Lung (tissue), 12 donors: ENCODE results near the gene SAT2. TPM values are rescaled to one million over a fixed set of nuclear protein-coding genes. Genes with fewer than 3 reads are reported as not detected.
"Not testable (repeated sequence)": the region's sequence is repeated elsewhere in the genome, so short reads cannot be mapped to it uniquely, and the experiment has no call there.

Experiments
- ATAC-seq: fragments of 200-7000 bp; cut with Tn5 transposase; one replicate; pipeline ENCODE4 v1.9.1; 2020; ENCODE audit warnings: moderate number of reproducible peaks; ENCODE audit not compliant: insufficient read depth, low FRiP score
- DNase-seq, 3 donors: peaks; one replicate each; pipeline ENCODE4 v3.0.0-alpha.2; 2013 to 2017
- H3K27ac ChIP-seq, 2 donors: one replicate each; pipeline ENCODE4 v1.5.1; 2013; ENCODE audit warnings: mild to moderate bottlenecking in 2 of 2, moderate library complexity in 2 of 2, control low read depth in 1 of 2, inconsistent platforms in 1 of 2, low read depth in 1 of 2, low read length in 1 of 2
- H3K27me3 ChIP-seq, 3 donors: one replicate each; pipeline ENCODE4 v1.5.1; 2013; ENCODE audit warnings: low read length in 2 of 3; ENCODE audit not compliant: control insufficient read depth in 3 of 3, insufficient read depth in 3 of 3
- H3K36me3 ChIP-seq, 4 donors: one replicate each; pipeline ENCODE4 v1.5.1; 2013; ENCODE audit warnings: low read length in 4 of 4, mild to moderate bottlenecking in 1 of 4, moderate library complexity in 1 of 4; ENCODE audit not compliant: control insufficient read depth in 4 of 4, insufficient read depth in 4 of 4
- H3K4me1 ChIP-seq, 5 donors: one replicate each; pipeline ENCODE4 v1.5.1; 2013; ENCODE audit warnings: low read length in 5 of 5, mild to moderate bottlenecking in 2 of 5, moderate library complexity in 1 of 5; ENCODE audit not compliant: control insufficient read depth in 5 of 5, insufficient read depth in 5 of 5
- H3K4me3 ChIP-seq: one replicate; pipeline ENCODE4 v1.5.1; 2013; ENCODE audit warnings: mild to moderate bottlenecking, control low read depth, moderate library complexity
- H3K9ac ChIP-seq, 2 donors: one replicate each; pipeline ENCODE4 v1.5.1; 2013; ENCODE audit warnings: low read length in 2 of 2, control low read depth in 1 of 2; ENCODE audit not compliant: insufficient read depth in 1 of 2
- H3K9me3 ChIP-seq, 4 donors: one replicate each; pipeline ENCODE4 v1.5.1; 2013; ENCODE audit warnings: low read length in 3 of 4, mild to moderate bottlenecking in 1 of 4, moderate library complexity in 1 of 4; ENCODE audit not compliant: control insufficient read depth in 4 of 4, insufficient read depth in 3 of 4
- WGBS, 2 donors: extraction: QIAGEN DNeasy Blood & Tissue Kit; methylation state at CpG; one replicate each; pipeline ENCODE4 v1.1.7; 2013; 5-methylcytosine and 5-hydroxymethylcytosine counted together
- polyA plus RNA-seq, 2 donors: library from polyadenylated mRNA; stranded (reverse); fragments of 200-250 nt; gene quantifications; one replicate each; pipeline ENCODE4 v1.2.1, GENCODE V29; 2013
- total RNA-seq, 2 donors: library from RNA; depleted of rRNA in 1 of 2; stranded (reverse); fragments of >200 nt in 1 of 2; gene quantifications; one replicate each; pipeline ENCODE4 v1.2.1, GENCODE V29; 2014 to 2021
- TF ChIP-seq, protein P1 (sequence below): IDR thresholded peaks from 2 replicates; pipeline ENCODE4 v1.5.1; 2012; ENCODE audit warnings: mild to moderate bottlenecking; ENCODE audit errors: control extremely low read depth, extremely low read depth
- donor health status: control.
- donor health status: control.
- donor health status: Bipolar disorder and iron deficiency.
- donor health status: healthy.
- donor health status: DM: yes; HTN: yes; CAD: no.

SAT2 gene
- total and polyA plus RNA-seq, 4 donors: 50.7 to 168 (median 89.5) TPM

DNA sequence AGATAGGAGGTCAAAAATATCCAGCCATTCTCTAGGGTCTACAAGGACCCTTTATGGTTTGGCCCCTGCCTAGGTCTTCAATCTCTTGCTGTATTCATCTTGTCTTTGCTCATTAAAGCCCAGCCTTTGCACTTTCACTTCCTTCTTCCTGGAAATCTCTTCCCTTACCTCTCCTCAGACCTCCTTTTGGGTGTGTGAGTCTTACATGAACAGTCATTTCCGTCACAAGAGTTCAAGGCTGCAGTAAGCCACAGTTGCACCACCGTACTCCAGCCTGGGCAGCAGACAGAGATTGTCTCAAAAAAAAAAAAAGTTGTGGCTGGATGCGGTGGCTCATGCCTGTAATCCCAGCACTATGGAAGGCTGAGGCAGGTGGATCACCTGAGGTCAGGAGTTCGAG, 17.2 kb upstream of the SAT2 start:
- no peaks in the 10 kb centered on the region for H3K36me3 ChIP-seq
- H3K4me1 ChIP-seq: peaks cover 0 to 3% (median 0%) of the 10 kb centered on the region in 5 donors
- H3K27me3 ChIP-seq: peaks cover 0 to under 1% (median 0%) of the 10 kb centered on the region in 3 donors
- DNase-seq: no peak
- H3K9me3 ChIP-seq: no peaks in the 10 kb centered on the region
- H3K27ac ChIP-seq: no peak overlapping the region
- H3K4me3 ChIP-seq: no peak overlapping the region
- TF ChIP-seq, protein P1, sequence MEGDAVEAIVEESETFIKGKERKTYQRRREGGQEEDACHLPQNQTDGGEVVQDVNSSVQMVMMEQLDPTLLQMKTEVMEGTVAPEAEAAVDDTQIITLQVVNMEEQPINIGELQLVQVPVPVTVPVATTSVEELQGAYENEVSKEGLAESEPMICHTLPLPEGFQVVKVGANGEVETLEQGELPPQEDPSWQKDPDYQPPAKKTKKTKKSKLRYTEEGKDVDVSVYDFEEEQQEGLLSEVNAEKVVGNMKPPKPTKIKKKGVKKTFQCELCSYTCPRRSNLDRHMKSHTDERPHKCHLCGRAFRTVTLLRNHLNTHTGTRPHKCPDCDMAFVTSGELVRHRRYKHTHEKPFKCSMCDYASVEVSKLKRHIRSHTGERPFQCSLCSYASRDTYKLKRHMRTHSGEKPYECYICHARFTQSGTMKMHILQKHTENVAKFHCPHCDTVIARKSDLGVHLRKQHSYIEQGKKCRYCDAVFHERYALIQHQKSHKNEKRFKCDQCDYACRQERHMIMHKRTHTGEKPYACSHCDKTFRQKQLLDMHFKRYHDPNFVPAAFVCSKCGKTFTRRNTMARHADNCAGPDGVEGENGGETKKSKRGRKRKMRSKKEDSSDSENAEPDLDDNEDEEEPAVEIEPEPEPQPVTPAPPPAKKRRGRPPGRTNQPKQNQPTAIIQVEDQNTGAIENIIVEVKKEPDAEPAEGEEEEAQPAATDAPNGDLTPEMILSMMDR: no peak
- ATAC-seq: no peak
- WGBS, 2 donors: 74 to 78% methylated on average over 4 of the region's 4 CpGs
- no peak overlapping the region for H3K9ac ChIP-seq

DNA sequence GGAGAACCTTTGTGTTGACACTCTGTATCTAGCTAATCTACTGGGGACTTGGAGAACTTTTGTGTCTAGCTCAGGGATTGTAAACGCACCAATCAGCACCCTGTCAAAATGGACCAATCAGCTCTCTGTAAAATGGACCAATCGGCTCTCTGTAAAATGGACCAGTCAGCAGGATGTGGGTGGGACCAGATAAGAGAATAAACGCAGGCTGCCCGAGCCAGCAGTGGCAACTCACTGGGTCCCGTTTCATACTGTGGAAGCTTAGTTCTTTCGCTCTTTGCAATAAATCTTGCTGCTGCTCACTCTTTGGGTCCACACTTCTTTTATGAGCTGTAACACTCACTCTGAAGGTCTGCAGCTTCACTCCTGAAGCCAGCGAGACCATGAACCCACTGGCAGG, 14.0 kb upstream of the SAT2 start:
- not testable (repeated sequence) for H3K4me3 ChIP-seq, H3K36me3 ChIP-seq, DNase-seq, ATAC-seq, H3K9me3 ChIP-seq, H3K4me1 ChIP-seq, H3K9ac ChIP-seq, H3K27me3 ChIP-seq, H3K27ac ChIP-seq
- 62 to 63% methylated on average over 7 of the region's 7 CpGs for WGBS, 2 donors

DNA sequence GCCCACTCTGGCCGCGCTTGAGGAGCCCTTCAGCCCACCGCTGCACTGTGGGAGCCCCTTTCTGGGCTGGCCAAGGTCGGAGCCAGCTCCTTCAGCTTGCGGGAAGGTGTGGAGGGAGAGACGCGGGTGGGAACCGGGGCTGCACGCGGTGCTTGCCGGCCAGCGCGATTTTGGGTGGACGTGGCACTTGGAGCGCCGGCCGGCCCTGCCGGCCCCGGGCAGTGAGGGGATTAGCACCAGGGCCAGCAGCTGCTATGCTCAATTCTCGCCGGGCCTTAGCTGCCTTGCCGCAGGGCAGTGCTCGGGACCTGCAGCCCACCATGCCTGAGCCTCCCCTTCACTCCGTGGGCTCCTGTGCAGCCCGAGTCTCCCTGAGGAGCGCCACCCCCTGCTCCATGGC, 13.2 kb upstream of the SAT2 start:
- Histone ChIP-seq H3K36me3 (no peaks in the 10 kb centered on the region), H3K27ac (no peak overlapping the region), H3K27me3 (no peaks in the 10 kb centered on the region), H3K4me3 (no peak overlapping the region), H3K4me1 (no peaks in the 10 kb centered on the region), H3K9me3 (no peaks in the 10 kb centered on the region), H3K9ac (no peak overlapping the region)
- ATAC-seq (no peak), DNase-seq (no peak)
- TF ChIP-seq, protein P1: no peak
- WGBS, 2 donors: 96% methylated on average over 24 to 26 of the region's 26 CpGs

GRCh38 chr17:7636163-7636562, 8.5 kb upstream of the SAT2 start:
- ATAC-seq: no peak
- H3K4me3 ChIP-seq: no peak overlapping the region
- 67 to 82% methylated on average over 5 of the region's 5 CpGs for WGBS, 2 donors
- no peaks in the 10 kb centered on the region for H3K9me3 ChIP-seq
- TF ChIP-seq, protein P1: no peak
- no peak overlapping the region for H3K9ac ChIP-seq
- DNase-seq: no peak
- no peak overlapping the region for H3K27ac ChIP-seq
- no peaks in the 10 kb centered on the region for H3K36me3 ChIP-seq
- H3K4me1 ChIP-seq: peaks cover 0 to 7% (median 0%) of the 10 kb centered on the region in 5 donors
- no peaks in the 10 kb centered on the region for H3K27me3 ChIP-seq
